K562 (cell line): ENCODE measurements around the gene C9orf40. TPM values are rescaled to one million over a fixed set of nuclear protein-coding genes. Genes with fewer than 3 reads are reported as not detected.

Experiments
- ATAC-seq: fragments of 200-7000 bp; cut with Tn5 transposase; 3 replicates; pipeline ENCODE4 v1.9.1; 2020; ENCODE audit warnings: moderate library complexity
- BruUV-seq: library from RNA; stranded (reverse); fragments of 400-500 nt; replicated peaks from 2 replicates; lab custom pipeline; 2021; lab: Mats Ljungman, UMichigan
- CTCF ChIA-PET: fragments of 300-600 bp; formaldehyde crosslinking; extraction: SDS; loops from one replicate; lab custom pipeline; 2021; ENCODE audit warnings: low intra/inter-chr PET ratio; lab: Yijun Ruan, JAX
- POLR2A ChIA-PET: fragments of 300-600, 350-650 bp; sonication (Branson Sonifier 250); formaldehyde crosslinking; extraction: SDS; loops from one replicate; lab custom pipeline; 2021; ENCODE audit warnings: antibody characterized with exemption, inconsistent platforms; lab: Yijun Ruan, JAX
- DNase-seq, 4 experiments: peaks; one replicate each; pipeline versions ENCODE4 v3.0.0 to v3.0.0-alpha.2; 2011 to 2018; ENCODE audit warnings: low spot score in 3 of 4, mixed read lengths in 3 of 4; ENCODE audit errors: extremely low read depth in 1 of 4
- FAIRE-seq: peaks from 2 replicates; lab custom pipeline; 2011; peaks lifted over from hg19 to GRCh38; lab: Jason Lieb, UNC
- H2AFZ ChIP-seq: 2 replicates; pipeline ENCODE4 v1.6.0; 2011; ENCODE audit warnings: low read depth, low read length, control low read depth, inconsistent platforms
- H3K27ac ChIP-seq: fragments of 200-600 bp; 3 replicates; pipeline ENCODE4 v1.8.0; 2011; ENCODE audit warnings: low read depth, mild to moderate bottlenecking, control low read depth, inconsistent platforms, low read length, moderate library complexity, mixed read lengths; ENCODE audit errors: extremely low read depth
- H3K27me3 ChIP-seq, 2 experiments: fragments of 300-600 bp in 1 of 2; 2 replicates in 1 of 2; 3 replicates in 1 of 2; pipeline versions ENCODE4 v1.6.0 to v1.8.0; 2011; ENCODE audit warnings: inconsistent platforms in 2 of 2, low read length in 2 of 2, mild to moderate bottlenecking in 1 of 2, mixed read lengths in 1 of 2, moderate library complexity in 1 of 2; ENCODE audit not compliant: control insufficient read depth in 2 of 2, insufficient read depth in 2 of 2
- H3K36me3 ChIP-seq: fragments of 300-600 bp; 3 replicates; pipeline ENCODE4 v1.8.0; 2011; ENCODE audit warnings: mild to moderate bottlenecking, low read length, inconsistent platforms; ENCODE audit not compliant: control insufficient read depth, insufficient read depth
- H3K4me1 ChIP-seq, 2 experiments: fragments of 200-600 bp in 1 of 2; replicated peaks in 1 of 2; 2 replicates in 1 of 2; 3 replicates in 1 of 2; pipeline versions ENCODE4 v1.5.1 to v1.8.0; 2011; ENCODE audit warnings: inconsistent platforms in 2 of 2, low read length in 2 of 2, mild to moderate bottlenecking in 1 of 2, mixed read lengths in 1 of 2, moderate library complexity in 1 of 2; ENCODE audit not compliant: control insufficient read depth in 2 of 2, insufficient read depth in 2 of 2
- H3K4me2 ChIP-seq: 2 replicates; pipeline ENCODE4 v1.6.1; 2011; ENCODE audit warnings: low read length, control low read depth, inconsistent platforms, mixed read lengths; ENCODE audit not compliant: insufficient read depth
- H3K4me3 ChIP-seq: fragments of 200-600 bp; sonication (generic), shearing (Covaris generic); 2 replicates; pipeline ENCODE4 v1.5.1; 2016; ENCODE audit warnings: control low read depth, inconsistent platforms
- H3K79me2 ChIP-seq: fragments of 200-600 bp; 3 replicates; pipeline ENCODE4 v1.8.0; 2011; ENCODE audit warnings: low read length, inconsistent platforms; ENCODE audit not compliant: control insufficient read depth, insufficient read depth
- H3K9ac ChIP-seq, 2 experiments: 2 replicates each; pipeline versions ENCODE4 v1.6.0 to v1.6.1; 2011; ENCODE audit warnings: low read depth in 2 of 2, low read length in 2 of 2, control low read depth in 1 of 2, inconsistent platforms in 1 of 2, mild to moderate bottlenecking in 1 of 2, mixed read lengths in 1 of 2; ENCODE audit not compliant: insufficient read depth in 1 of 2
- H3K9me1 ChIP-seq: one replicate; pipeline ENCODE4 v1.6.0; 2011; ENCODE audit warnings: inconsistent platforms, mild to moderate bottlenecking, low read length, moderate library complexity; ENCODE audit not compliant: control insufficient read depth, insufficient read depth
- H3K9me3 ChIP-seq: replicated peaks from 2 replicates; pipeline ENCODE4 v1.5.1; 2011; ENCODE audit warnings: low read depth, low read length, inconsistent platforms; ENCODE audit not compliant: control insufficient read depth, insufficient read depth
- H4K20me1 ChIP-seq: replicated peaks from 2 replicates; pipeline ENCODE4 v1.6.1; 2011; ENCODE audit warnings: low read length, inconsistent platforms, mixed read lengths; ENCODE audit not compliant: control insufficient read depth, insufficient read depth
- CHD2 ChIP-seq: IDR thresholded peaks from 2 replicates; pipeline ENCODE4 v1.6.1; 2011; ENCODE audit warnings: low read depth, low read length
- FOXP4 ChIP-seq: sonication (generic); formaldehyde crosslinking; IDR thresholded peaks from 2 replicates; pipeline ENCODE4 v1.8.0; 2022; ENCODE audit warnings: mild to moderate bottlenecking, missing genetic modification reagents, borderline replicate concordance
- KDM5B ChIP-seq: fragments of 200-600 bp; sonication (generic); IDR thresholded peaks from 2 replicates; pipeline ENCODE4 v1.6.1; 2012; ENCODE audit warnings: low read depth, mild to moderate bottlenecking, moderate library complexity, low read length, control low read depth, inconsistent platforms; ENCODE audit not compliant: insufficient replicate concordance
- KHSRP ChIP-seq: fragments of 450-650 bp; IDR thresholded peaks from 2 replicates; pipeline ENCODE4 v1.6.1; 2017
- MLX ChIP-seq, 2 experiments: fragments of 450-650 bp in 1 of 2; sonication (generic) in 1 of 2; formaldehyde crosslinking; conservative IDR thresholded peaks; 2 replicates each; pipeline versions ENCODE4 v1.4.0 to v1.8.1; 2020 to 2022; ENCODE audit warnings: mild to moderate bottlenecking in 1 of 2, missing genetic modification reagents in 1 of 2
- NR2C1 ChIP-seq, 2 experiments: fragments of 450-650 bp; IDR thresholded peaks; 2 replicates each; pipeline ENCODE4 v1.6.1; 2017; ENCODE audit warnings: mild to moderate bottlenecking in 2 of 2, antibody characterized with exemption in 1 of 2, inconsistent platforms in 1 of 2, missing compliant biosample characterization in 1 of 2, missing genetic modification characterization in 1 of 2
- PML ChIP-seq: IDR thresholded peaks from 2 replicates; pipeline ENCODE4 v1.6.1; 2012; ENCODE audit warnings: low read length, inconsistent platforms
- STAG1 ChIP-seq: sonication (generic); formaldehyde crosslinking; IDR thresholded peaks from 2 replicates; pipeline ENCODE4 v1.5.0; 2020; ENCODE audit warnings: missing genetic modification reagents, borderline replicate concordance
- ZEB2 ChIP-seq: fragments of 450-650 bp; IDR thresholded peaks from 2 replicates; pipeline ENCODE4 v1.6.1; 2016
- ZNF253 ChIP-seq: fragments of 250-450 bp; sonication (Bioruptor Pico); conservative IDR thresholded peaks from 2 replicates; pipeline ENCODE4 v1.6.1; 2021; ENCODE audit warnings: mild to moderate bottlenecking
- ZNF586 ChIP-seq: fragments of 450-650 bp; formaldehyde crosslinking; conservative IDR thresholded peaks from 2 replicates; pipeline ENCODE4 v1.4.0; 2020; ENCODE audit warnings: mild to moderate bottlenecking, moderate library complexity
- ZNF655 ChIP-seq: fragments of 250-450 bp; sonication (Bioruptor Pico); IDR thresholded peaks from 2 replicates; pipeline ENCODE4 v1.5.0; 2021
- ZNF76 ChIP-seq: fragments of 250-450 bp; sonication (Bioruptor Pico); IDR thresholded peaks from 2 replicates; pipeline ENCODE4 v1.4.0; 2020; ENCODE audit warnings: mild to moderate bottlenecking, moderate library complexity, borderline replicate concordance
- in situ Hi-C: fragments of 300-500 bp; cut with MboI; formaldehyde crosslinking; loops from 4 replicates; pipeline ENCODE4 v1.15.0; 2018; ENCODE audit warnings: inconsistent platforms, mixed read lengths
- intact Hi-C: fragments of 100-400 bp; cut with micrococcal nuclease; formaldehyde crosslinking; loops from 2 replicates; pipeline ENCODE4 v1.14.2; 2022
- polyA plus RNA-seq, 8 experiments: library from polyadenylated mRNA; depleted of rRNA in 4 of 8; stranded (reverse) in 5 of 8; unstranded in 3 of 8; fragments of >200 nt; fragmentation: Nextera tagmentation in 2 of 8; fragmentation: Illumina TruSeq in 1 of 8; extraction: Ambion mirVana in 2 of 8; extraction: Trizol in 1 of 8; gene quantifications; 2 replicates each; pipeline versions ENCODE4 v1.2.1 to v1.2.3, GENCODE V29; 2011 to 2014; ENCODE audit warnings: inconsistent platforms in 1 of 8, missing spikeins in 1 of 8
- total RNA-seq, 7 experiments: library from RNA; depleted of rRNA in 6 of 7; stranded (reverse); fragments of >200 nt in 6 of 7; fragmentation: Illumina TruSeq in 2 of 7; extraction: Trizol in 2 of 7; gene quantifications; 2 replicates each; pipeline versions ENCODE4 v1.2.1 to v1.2.3, GENCODE V29; 2011 to 2021; ENCODE audit warnings: low replicate concordance in 1 of 7
- TF ChIP-seq, protein P1 (sequence below), 3 experiments: fragments of 200-800 bp in 1 of 3; sonication (Bioruptor generic) in 1 of 3; sonication (generic) in 1 of 3; formaldehyde crosslinking in 1 of 3; IDR thresholded peaks; 2 replicates each; pipeline versions ENCODE4 v1.6.1 to v1.8.0; 2016 to 2022; ENCODE audit warnings: mild to moderate bottlenecking in 2 of 3, missing compliant biosample characterization in 2 of 3, missing genetic modification characterization in 2 of 3, missing genetic modification reagents in 1 of 3
- TF ChIP-seq, protein P2 (sequence below): fragments of 250-450 bp; sonication (Bioruptor Pico); IDR thresholded peaks from 2 replicates; pipeline ENCODE4 v1.4.0; 2020; ENCODE audit warnings: mild to moderate bottlenecking, moderate library complexity, borderline replicate concordance

C9orf40 gene
- total and polyA plus RNA-seq, 9 of the 15 experiments (the other 6 are each of a cell fraction or from before 2014, with no cell fraction given), result 5.6 to 17.3 (median 8.7) TPM

GRCh38 chr9:74946686-74947085, 6.0 kb downstream of the C9orf40 start:
- intact Hi-C loops, result no loop called here
- in situ Hi-C loops, result no loop called here
- CTCF ChIA-PET, result no interaction called here
- TF ChIP-seq PML (no peak), CHD2 (no peak), ZNF655 (CRISPR knock-in tag) (no peak), ZNF76 (CRISPR knock-in tag) (no peak), MLX (CRISPR knock-in tag; conservative IDR thresholded peaks at IDR 0.05) (no peak), KHSRP (no peak), STAG1 (no peak), ZNF253 (CRISPR knock-in tag) (no peak), ZNF586 (CRISPR knock-in tag) (no peak), NR2C1 (IDR thresholded peaks at IDR 0.05) (no peak), NR2C1 (tag; IDR thresholded peaks at IDR 0.05) (no peak), FOXP4 (CRISPR knock-in tag) (no peak), KDM5B (no peak), ZEB2 (no peak)
- TF ChIP-seq, protein P1, sequence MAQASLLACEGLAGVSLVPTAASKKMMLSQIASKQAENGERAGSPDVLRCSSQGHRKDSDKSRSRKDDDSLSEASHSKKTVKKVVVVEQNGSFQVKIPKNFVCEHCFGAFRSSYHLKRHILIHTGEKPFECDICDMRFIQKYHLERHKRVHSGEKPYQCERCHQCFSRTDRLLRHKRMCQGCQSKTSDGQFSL (CRISPR knock-in tag; IDR thresholded peaks at IDR 0.05), result no peak
- TF ChIP-seq, protein P1 (tag; IDR thresholded peaks at IDR 0.05), result no peak
- TF ChIP-seq, protein P2, sequence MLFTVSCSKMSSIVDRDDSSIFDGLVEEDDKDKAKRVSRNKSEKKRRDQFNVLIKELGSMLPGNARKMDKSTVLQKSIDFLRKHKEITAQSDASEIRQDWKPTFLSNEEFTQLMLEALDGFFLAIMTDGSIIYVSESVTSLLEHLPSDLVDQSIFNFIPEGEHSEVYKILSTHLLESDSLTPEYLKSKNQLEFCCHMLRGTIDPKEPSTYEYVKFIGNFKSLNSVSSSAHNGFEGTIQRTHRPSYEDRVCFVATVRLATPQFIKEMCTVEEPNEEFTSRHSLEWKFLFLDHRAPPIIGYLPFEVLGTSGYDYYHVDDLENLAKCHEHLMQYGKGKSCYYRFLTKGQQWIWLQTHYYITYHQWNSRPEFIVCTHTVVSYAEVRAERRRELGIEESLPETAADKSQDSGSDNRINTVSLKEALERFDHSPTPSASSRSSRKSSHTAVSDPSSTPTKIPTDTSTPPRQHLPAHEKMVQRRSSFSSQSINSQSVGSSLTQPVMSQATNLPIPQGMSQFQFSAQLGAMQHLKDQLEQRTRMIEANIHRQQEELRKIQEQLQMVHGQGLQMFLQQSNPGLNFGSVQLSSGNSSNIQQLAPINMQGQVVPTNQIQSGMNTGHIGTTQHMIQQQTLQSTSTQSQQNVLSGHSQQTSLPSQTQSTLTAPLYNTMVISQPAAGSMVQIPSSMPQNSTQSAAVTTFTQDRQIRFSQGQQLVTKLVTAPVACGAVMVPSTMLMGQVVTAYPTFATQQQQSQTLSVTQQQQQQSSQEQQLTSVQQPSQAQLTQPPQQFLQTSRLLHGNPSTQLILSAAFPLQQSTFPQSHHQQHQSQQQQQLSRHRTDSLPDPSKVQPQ (CRISPR knock-in tag), result no peak

More at GRCh38 chr9:74946686-74947085, 6.0 kb downstream of the C9orf40 start:
- Histone ChIP-seq H3K9me3 (no peaks in the 10 kb centered on the region), H3K9me1 (no peaks in the 10 kb centered on the region), H3K27ac (no peak overlapping the region), H4K20me1 (no peaks in the 10 kb centered on the region), H3K4me2 (no peak overlapping the region), H3K4me1 (peaks cover 3 to 15% of the 10 kb centered on the region in 2 experiments; a peak in 3 of 5 replicates), H3K4me3 (no peak overlapping the region), H2AFZ (no peak overlapping the region), H3K36me3 (peaks cover 13% of the 10 kb centered on the region; the same call in 2 of the 3 replicates), H3K79me2 (peaks cover 28% of the 10 kb centered on the region), H3K27me3 (no peaks in the 10 kb centered on the region), H3K9ac (no peak overlapping the region)
- POLR2A ChIA-PET, result no interaction called here
- no TSS peak for BruUV-seq
- DNase-seq (no peak), FAIRE-seq (no peak), ATAC-seq (no peak)
